Activated naive CD8-positive, alpha-beta T cell treated with anti-CD3 and anti-CD28 coated beads for 36 hours (primary cell): ENCODE results near the gene OCA2. TPM values are rescaled to one million over a fixed set of nuclear protein-coding genes. Genes with fewer than 3 reads are reported as not detected.
"Not testable (repeated sequence)": the region's sequence is repeated elsewhere in the genome, so short reads cannot be mapped to it uniquely, and the experiment has no call there.

ENCODE experiments used
- DNase-seq: peaks from one replicate; pipeline ENCODE4 v3.0.0; 2021
- H3K27ac Mint-ChIP-seq: one replicate; pipeline ENCODE4 v1.8.0; 2022; ENCODE audit warnings: mild to moderate bottlenecking, moderate library complexity, mixed read lengths
- H3K27me3 Mint-ChIP-seq: one replicate; pipeline ENCODE4 v1.8.0; 2022; ENCODE audit warnings: mild to moderate bottlenecking, mixed read lengths
- H3K36me3 Mint-ChIP-seq: one replicate; pipeline ENCODE4 v1.8.0; 2021; ENCODE audit warnings: mild to moderate bottlenecking, mixed read lengths
- H3K4me1 Mint-ChIP-seq: one replicate; pipeline ENCODE4 v1.8.0; 2021; ENCODE audit warnings: mixed read lengths
- H3K4me3 Mint-ChIP-seq: one replicate; pipeline ENCODE4 v1.8.0; 2022; ENCODE audit warnings: mild to moderate bottlenecking, moderate library complexity, mixed read lengths
- H3K9me3 Mint-ChIP-seq: one replicate; pipeline ENCODE4 v1.8.0; 2022; ENCODE audit warnings: mixed read lengths
- total RNA-seq, 2 experiments: library from RNA; stranded (reverse); gene quantifications; one replicate each; pipeline ENCODE4 v1.2.3, GENCODE V29; 2021

OCA2 gene
- total RNA-seq, 2 experiments from 2014 or later = not detected

GRCh38 chr15:27774638-27775037 is 324.5 kb downstream of the OCA2 start:
- Mint-ChIP-seq H3K36me3 (no peaks in the 10 kb centered on the region), H3K27ac (no peak overlapping the region), H3K4me3 (no peak overlapping the region), H3K27me3 (peaks cover 5% of the 10 kb centered on the region), H3K4me1 (no peaks in the 10 kb centered on the region), H3K9me3 (peaks cover 1% of the 10 kb centered on the region)
- DNase-seq = no peak

- Mint-ChIP-seq H3K4me1 (no peaks in the 10 kb centered on the region), H3K4me3 (no peak overlapping the region), H3K27ac (no peak overlapping the region), H3K36me3 (no peaks in the 10 kb centered on the region), H3K27me3 (peaks cover 5% of the 10 kb centered on the region), H3K9me3 (no peaks in the 10 kb centered on the region)
- no peak for DNase-seq
These were observed 324.9 kb downstream of the OCA2 start for GRCh38 chr15:27774191-27774590.

DNA sequence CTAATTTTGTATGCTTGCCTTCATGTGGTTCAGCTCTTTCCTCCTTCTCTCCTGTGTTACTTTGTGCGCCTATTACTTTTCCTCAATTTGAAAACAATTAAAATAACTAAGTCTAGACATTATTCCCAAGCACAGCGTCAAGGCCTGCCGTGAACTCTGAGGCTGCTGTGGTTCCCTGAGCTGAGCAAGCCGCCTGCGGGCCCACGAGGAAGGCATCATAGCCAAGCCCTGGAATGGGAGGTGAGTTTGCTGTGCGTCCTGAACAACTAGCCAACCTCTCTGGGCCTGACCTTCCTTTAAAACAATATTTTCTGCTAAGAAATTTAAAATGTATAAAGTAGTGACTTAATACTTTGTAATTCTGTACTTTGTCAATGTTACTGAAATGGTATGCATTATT is 327.2 kb downstream of the OCA2 start:
- no peaks in the 10 kb centered on the region for H3K4me1 Mint-ChIP-seq
- H3K9me3 Mint-ChIP-seq = peaks cover 1% of the 10 kb centered on the region
- no peak overlapping the region for H3K27ac Mint-ChIP-seq
- H3K4me3 Mint-ChIP-seq = no peak overlapping the region
- DNase-seq = no peak
- no peaks in the 10 kb centered on the region for H3K36me3 Mint-ChIP-seq
- H3K27me3 Mint-ChIP-seq = peaks cover 5% of the 10 kb centered on the region

DNA sequence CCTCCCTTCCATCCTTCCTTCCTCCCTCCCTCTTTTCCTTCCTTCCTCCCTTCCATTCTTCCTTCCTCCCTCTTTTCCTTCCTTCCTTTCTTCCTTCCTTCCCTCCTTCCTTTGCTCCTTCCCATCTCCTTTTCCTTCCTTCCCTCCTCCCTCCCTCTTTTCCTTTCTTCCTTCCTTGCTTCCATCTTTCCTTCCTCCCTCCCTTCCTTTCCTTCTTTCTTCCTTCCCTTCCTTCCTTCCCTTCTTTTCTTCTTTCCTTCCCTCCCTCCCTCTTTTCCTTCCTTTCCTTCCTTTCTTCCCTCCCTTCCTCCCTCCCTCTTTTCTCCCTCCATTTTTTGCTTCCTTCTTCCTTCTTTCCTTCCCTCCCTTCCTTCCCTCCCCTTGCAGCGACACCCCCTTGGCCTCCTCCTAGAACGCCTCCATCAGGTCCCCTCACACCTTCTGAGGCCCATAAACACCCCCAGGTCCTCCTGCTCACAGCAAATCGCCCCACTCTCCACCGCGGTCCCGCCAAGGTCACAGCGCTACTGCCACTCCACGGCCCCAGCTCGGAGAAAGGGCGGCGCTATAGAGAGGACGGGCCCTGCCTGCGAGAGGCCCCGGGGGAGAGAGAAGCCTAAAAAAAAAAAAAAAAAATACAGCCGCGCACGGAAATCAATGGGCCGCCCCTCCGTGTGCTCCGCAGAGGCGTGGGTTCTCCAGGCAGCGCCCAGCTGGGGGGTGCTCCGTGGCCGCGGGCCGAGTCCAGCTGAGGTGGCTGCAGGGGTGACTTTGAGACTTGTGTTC is 328.2 kb downstream of the OCA2 start:
- H3K36me3 Mint-ChIP-seq = no peaks in the 10 kb centered on the region
- H3K27me3 Mint-ChIP-seq = peaks cover 2% of the 10 kb centered on the region
- DNase-seq = no peak
- peaks cover 3% of the 10 kb centered on the region for H3K9me3 Mint-ChIP-seq
- no peak overlapping the region for H3K27ac Mint-ChIP-seq
- H3K4me1 Mint-ChIP-seq = no peaks in the 10 kb centered on the region
- no peak overlapping the region for H3K4me3 Mint-ChIP-seq

GRCh38 chr15:27770086-27770607 is 329.0 kb downstream of the OCA2 start:
- Mint-ChIP-seq H3K36me3 (no peaks in the 10 kb centered on the region), H3K27ac (no peak overlapping the region), H3K4me1 (no peaks in the 10 kb centered on the region), H3K4me3 (no peak overlapping the region), H3K27me3 (no peaks in the 10 kb centered on the region), H3K9me3 (peaks cover 3% of the 10 kb centered on the region)
- no peak for DNase-seq

DNA sequence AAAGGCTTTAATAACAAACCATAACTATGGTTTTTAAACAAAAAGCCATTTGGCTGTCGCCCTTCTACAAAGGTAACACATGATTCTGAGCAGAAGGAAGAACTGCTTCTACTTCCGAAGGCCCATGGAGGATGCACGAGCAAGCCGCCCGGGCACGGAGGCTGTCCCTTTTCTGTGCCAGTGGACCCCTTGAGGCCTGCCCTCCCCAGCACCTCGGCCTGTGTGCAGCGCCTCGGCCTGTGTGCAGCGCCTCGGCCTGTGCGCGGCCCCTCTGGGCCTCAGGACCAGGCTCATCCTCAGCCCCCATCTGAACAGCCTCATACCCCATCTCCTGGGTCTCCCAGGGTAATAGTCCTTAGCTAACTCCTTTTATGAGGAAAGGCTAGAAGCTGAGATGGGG is 329.5 kb downstream of the OCA2 start:
- DNase-seq = no peak
- Mint-ChIP-seq H3K9me3 (peaks cover 3% of the 10 kb centered on the region), H3K36me3 (no peaks in the 10 kb centered on the region), H3K27ac (no peak overlapping the region), H3K4me1 (no peaks in the 10 kb centered on the region), H3K27me3 (no peaks in the 10 kb centered on the region), H3K4me3 (no peak overlapping the region)

DNA sequence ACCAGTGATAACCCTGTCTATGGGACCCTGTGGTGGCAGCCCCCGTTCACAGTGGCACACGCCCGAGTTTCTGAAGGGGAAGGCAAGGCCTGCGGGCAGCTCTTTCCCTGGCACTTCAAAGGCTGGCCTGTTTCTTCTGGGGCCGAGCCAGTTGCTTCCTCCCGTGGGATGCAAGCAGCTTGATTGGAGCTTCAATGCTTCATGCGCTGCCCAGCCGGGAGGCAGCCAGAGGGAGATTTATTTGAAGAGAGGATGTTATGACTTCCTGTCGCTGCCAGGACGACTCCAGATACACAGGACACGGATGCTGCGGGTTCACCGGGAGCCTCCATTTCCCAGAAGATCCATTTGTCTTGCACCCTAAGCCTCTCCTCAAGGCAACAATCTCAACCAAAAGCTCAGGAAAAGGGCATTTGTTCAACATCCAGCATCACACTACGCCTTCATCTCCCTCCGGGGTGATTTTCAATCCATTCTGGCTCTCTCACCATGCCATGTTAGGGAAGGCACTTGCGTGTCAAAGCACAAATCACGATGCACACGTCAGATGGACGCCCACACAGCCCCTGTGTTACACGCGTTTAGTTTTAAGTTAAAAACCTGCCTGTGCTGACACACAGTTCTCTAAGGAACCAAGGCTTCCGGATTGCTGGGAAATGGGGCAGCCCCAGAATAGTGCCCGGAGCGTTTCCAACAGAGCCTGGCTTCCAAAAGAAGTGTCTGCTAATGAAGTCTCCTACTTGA is 330.2 kb downstream of the OCA2 start:
- H3K4me3 Mint-ChIP-seq = no peak overlapping the region
- no peak for DNase-seq
- H3K9me3 Mint-ChIP-seq = peaks cover 3% of the 10 kb centered on the region

DNA sequence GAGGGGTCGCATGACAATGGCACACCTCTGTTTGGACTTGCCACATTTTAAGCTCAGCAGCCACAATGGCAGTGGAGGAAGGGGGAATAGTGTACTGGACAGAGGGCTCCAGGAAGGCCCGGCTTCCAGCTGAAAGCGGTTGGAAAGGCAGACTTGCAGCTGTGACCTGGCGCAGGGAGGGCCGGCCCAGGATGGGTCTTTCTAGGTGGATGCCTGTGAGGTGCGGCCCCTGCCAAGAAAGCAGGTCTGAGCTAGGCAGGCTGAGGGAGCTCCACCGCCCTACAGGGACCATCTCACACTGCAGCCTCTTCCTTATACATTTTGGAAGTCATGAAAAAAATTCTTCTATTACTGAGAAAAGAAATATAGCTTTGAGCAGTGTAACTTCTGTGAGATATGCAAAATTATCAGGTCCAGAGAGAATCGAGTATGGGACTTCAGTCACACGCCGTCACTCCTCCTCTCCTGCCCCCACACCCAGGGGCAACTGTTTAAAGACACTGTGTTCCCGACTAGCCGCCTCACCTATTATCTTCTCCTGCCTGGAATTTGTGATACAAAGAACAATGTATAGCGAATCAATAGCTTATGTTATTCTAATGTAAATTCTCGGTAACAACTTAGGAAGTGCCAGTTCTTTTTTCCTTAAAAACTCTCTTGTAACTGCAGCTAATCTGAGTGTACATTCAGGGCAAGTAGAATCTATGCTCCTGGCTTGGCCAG is 331.0 kb downstream of the OCA2 start:
- H3K9me3 Mint-ChIP-seq = peaks cover 3% of the 10 kb centered on the region
- no peaks in the 10 kb centered on the region for H3K36me3 Mint-ChIP-seq
- no peak overlapping the region for H3K27ac Mint-ChIP-seq
- H3K4me1 Mint-ChIP-seq = no peaks in the 10 kb centered on the region
- no peak overlapping the region for H3K4me3 Mint-ChIP-seq
- H3K27me3 Mint-ChIP-seq = no peaks in the 10 kb centered on the region
- no peak for DNase-seq

More for the DNA sequence above, 330.2 kb downstream of the OCA2 start:
- Mint-ChIP-seq H3K4me1 (no peaks in the 10 kb centered on the region), H3K27ac (no peak overlapping the region), H3K36me3 (no peaks in the 10 kb centered on the region), H3K27me3 (no peaks in the 10 kb centered on the region)

DNA sequence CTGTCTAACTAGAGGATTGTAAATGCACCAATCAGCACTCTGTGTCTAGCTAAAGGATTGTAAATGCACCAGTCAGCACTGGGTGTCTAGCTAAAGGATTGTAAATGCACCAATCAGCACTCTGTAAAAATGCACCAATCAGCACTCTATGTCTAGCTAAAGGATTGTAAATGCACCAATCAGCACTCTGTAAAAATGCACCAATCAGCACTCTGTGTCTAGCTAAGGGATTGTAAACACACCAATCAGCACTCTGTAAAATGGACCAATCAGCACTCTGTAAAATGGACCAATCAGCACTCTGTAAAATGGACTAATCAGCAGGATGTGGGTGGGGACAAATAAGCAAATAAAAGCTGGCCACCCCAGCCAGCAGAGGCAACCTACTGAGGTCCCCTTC is 331.7 kb downstream of the OCA2 start:
- H3K9me3 Mint-ChIP-seq, H3K27me3 Mint-ChIP-seq, H3K36me3 Mint-ChIP-seq, H3K4me1 Mint-ChIP-seq, H3K27ac Mint-ChIP-seq, DNase-seq, H3K4me3 Mint-ChIP-seq: not testable (repeated sequence)

- Mint-ChIP-seq H3K4me3 (no peak overlapping the region), H3K9me3 (peaks cover 3% of the 10 kb centered on the region), H3K27me3 (no peaks in the 10 kb centered on the region), H3K27ac (no peak overlapping the region), H3K36me3 (no peaks in the 10 kb centered on the region), H3K4me1 (no peaks in the 10 kb centered on the region)
- no peak for DNase-seq
These were observed 334.8 kb downstream of the OCA2 start for GRCh38 chr15:27764339-27764738.

GRCh38 chr15:27763514-27763913 is 335.6 kb downstream of the OCA2 start:
- peaks cover 1% of the 10 kb centered on the region for H3K27me3 Mint-ChIP-seq
- no peak overlapping the region for H3K4me3 Mint-ChIP-seq
- peaks cover 5% of the 10 kb centered on the region for H3K9me3 Mint-ChIP-seq
- H3K4me1 Mint-ChIP-seq = no peaks in the 10 kb centered on the region
- DNase-seq = no peak
- H3K27ac Mint-ChIP-seq = no peak overlapping the region
- no peaks in the 10 kb centered on the region for H3K36me3 Mint-ChIP-seq

GRCh38 chr15:27762471-27762870 is 336.6 kb downstream of the OCA2 start:
- H3K27ac Mint-ChIP-seq = no peak overlapping the region
- peaks cover 7% of the 10 kb centered on the region for H3K27me3 Mint-ChIP-seq
- peaks cover 5% of the 10 kb centered on the region for H3K9me3 Mint-ChIP-seq
- DNase-seq = no peak
- no peak overlapping the region for H3K4me3 Mint-ChIP-seq
- no peaks in the 10 kb centered on the region for H3K4me1 Mint-ChIP-seq
- no peaks in the 10 kb centered on the region for H3K36me3 Mint-ChIP-seq

DNA sequence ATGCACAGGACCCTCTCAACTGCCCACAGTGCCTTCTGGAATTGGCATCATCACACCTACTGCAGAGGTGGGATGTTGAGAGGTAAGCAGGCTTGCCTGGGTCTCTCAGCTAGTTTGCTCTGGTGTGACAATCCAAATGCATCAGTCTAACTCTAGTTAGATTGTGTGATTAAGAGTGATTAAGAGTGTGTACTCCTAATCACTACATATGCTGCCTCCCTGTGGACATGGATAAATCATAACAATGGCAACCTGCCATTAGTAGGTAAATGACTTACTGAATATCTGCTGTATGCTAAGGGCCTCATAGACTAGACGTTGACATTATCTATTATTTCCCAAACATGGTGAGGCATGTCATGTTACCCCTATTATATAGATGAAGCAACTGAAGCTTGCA is 342.1 kb downstream of the OCA2 start:
- H3K36me3 Mint-ChIP-seq = no peaks in the 10 kb centered on the region
- H3K27ac Mint-ChIP-seq = no peak overlapping the region
- DNase-seq = no peak
- peaks cover 7% of the 10 kb centered on the region for H3K27me3 Mint-ChIP-seq
- no peak overlapping the region for H3K4me3 Mint-ChIP-seq
- H3K9me3 Mint-ChIP-seq = peaks cover 2% of the 10 kb centered on the region
- H3K4me1 Mint-ChIP-seq = no peaks in the 10 kb centered on the region

DNA sequence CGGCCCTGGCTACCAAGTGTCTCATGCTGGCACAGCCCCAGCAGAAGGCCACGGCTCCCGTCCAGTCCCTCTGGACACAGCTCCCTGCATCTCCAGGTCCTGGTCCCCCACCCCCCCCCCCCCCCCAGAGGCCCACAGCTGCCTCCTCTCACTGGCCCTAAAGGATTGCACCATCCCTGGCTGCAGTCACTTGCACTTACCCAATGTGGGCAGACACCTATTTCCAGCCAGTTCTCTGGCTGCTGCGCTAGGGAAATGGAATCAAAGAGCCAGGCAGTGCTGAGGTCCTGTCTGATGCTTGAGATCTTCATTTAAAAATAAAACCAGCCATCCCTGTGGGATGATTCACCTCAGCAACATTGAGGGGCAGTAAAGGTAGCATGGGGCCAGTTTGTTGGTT is 346.4 kb downstream of the OCA2 start:
- H3K27ac Mint-ChIP-seq = no peak overlapping the region
- H3K4me3 Mint-ChIP-seq = no peak overlapping the region
- peaks cover under 1% of the 10 kb centered on the region for H3K27me3 Mint-ChIP-seq
- no peaks in the 10 kb centered on the region for H3K4me1 Mint-ChIP-seq
- no peaks in the 10 kb centered on the region for H3K9me3 Mint-ChIP-seq
- no peaks in the 10 kb centered on the region for H3K36me3 Mint-ChIP-seq
- no peak for DNase-seq

DNA sequence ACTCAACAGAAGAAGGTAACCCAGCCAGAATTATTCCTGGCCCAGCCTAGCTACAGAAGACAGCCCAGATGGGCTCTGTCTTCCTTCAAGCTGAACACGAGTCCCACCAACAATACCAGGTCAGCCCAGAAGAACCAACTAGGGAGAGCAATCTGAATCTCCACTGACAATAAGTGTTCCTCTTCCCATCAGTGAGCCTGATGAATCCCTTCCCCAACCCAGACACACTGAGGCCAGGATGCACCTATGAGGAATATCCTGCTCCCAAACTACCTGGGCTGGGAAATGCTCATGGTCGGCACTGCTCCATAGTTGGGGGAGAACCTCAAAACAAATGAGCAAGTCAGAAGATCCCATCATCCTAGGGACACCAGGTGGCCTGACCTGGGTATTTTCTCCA is 351.1 kb downstream of the OCA2 start:
- Mint-ChIP-seq H3K9me3 (peaks cover 2% of the 10 kb centered on the region), H3K36me3 (no peaks in the 10 kb centered on the region), H3K27me3 (no peaks in the 10 kb centered on the region), H3K4me1 (no peaks in the 10 kb centered on the region), H3K4me3 (no peak overlapping the region), H3K27ac (no peak overlapping the region)
- DNase-seq = no peak
